HCT116 (cell line): ENCODE results near the gene SEMA6D. TPM values are rescaled to one million over a fixed set of nuclear protein-coding genes. Genes with fewer than 3 reads are reported as not detected.

ENCODE experiments used
- ATAC-seq: fragments of 200-7000 bp; cut with Tn5 transposase; 2 replicates; pipeline ENCODE4 v1.9.1; 2020; ENCODE audit warnings: mild to moderate bottlenecking, moderate library complexity
- BruUV-seq: library from RNA; stranded (reverse); fragments of 400-500 nt; replicated peaks from 2 replicates; lab custom pipeline; 2021; lab: Mats Ljungman, UMichigan
- CTCF ChIA-PET: fragments of 300-600 bp; sonication (Branson Sonifier 250); formaldehyde crosslinking; loops from one replicate; lab custom pipeline; 2021; ENCODE audit warnings: antibody characterized with exemption; lab: Charles Lee
- POLR2A ChIA-PET: fragments of 300-600, 350-600 bp; sonication (Branson Sonifier 250); formaldehyde crosslinking; loops from one replicate; lab custom pipeline; 2021; ENCODE audit warnings: antibody characterized with exemption; lab: Charles Lee
- RAD21 ChIA-PET, 2 experiments: fragments of 300-600 bp; sonication (Branson Sonifier 250); formaldehyde crosslinking; loops; one replicate each; lab custom pipeline; 2023; ENCODE audit warnings: low total read pairs in 2 of 2; ENCODE audit not compliant: uncharacterized antibody in 2 of 2, unreplicated experiment in 2 of 2, low non-redundant PET in 1 of 2; lab: Charles Lee
- DNase-seq: peaks from one replicate; pipeline ENCODE4 v3.0.0-alpha.2; 2010; ENCODE audit warnings: low read depth, low spot score
- H2AFZ ChIP-seq: fragments of 200-600 bp; shearing (Covaris generic), sonication (generic); 2 replicates; pipeline ENCODE4 v1.6.1; 2017; ENCODE audit warnings: low read depth, mixed run types, mixed read lengths, antibody characterized with exemption, low read length; ENCODE audit not compliant: poor library complexity, severe bottlenecking
- H3K27ac ChIP-seq: 2 replicates; pipeline ENCODE4 v1.5.1; 2012; ENCODE audit warnings: low read depth, low read length
- H3K27me3 ChIP-seq: fragments of 200-600 bp; sonication (generic); 2 replicates; pipeline ENCODE4 v1.6.1; 2016; ENCODE audit warnings: mixed run types, low read length, mixed read lengths; ENCODE audit not compliant: insufficient read depth
- H3K36me3 ChIP-seq, 2 experiments: fragments of 200-500 bp in 1 of 2; fragments of 200-600 bp in 1 of 2; sonication (Bioruptor generic) in 1 of 2; sonication (generic) in 1 of 2; 2 replicates each; pipeline versions ENCODE4 v1.5.1 to v1.6.1; 2014 to 2016; ENCODE audit warnings: low read length in 2 of 2, inconsistent platforms in 1 of 2, mixed read lengths in 1 of 2, mixed run types in 1 of 2; ENCODE audit not compliant: insufficient read depth in 2 of 2, control insufficient read depth in 1 of 2
- H3K4me1 ChIP-seq, 2 experiments: fragments of 200-600 bp in 1 of 2; sonication (generic) in 1 of 2; 2 replicates each; pipeline versions ENCODE4 v1.5.1 to v1.6.1; 2012 to 2017; ENCODE audit warnings: low read length in 2 of 2, inconsistent platforms in 1 of 2, mild to moderate bottlenecking in 1 of 2, mixed read lengths in 1 of 2, mixed run types in 1 of 2, moderate library complexity in 1 of 2; ENCODE audit not compliant: insufficient read depth in 2 of 2, control insufficient read depth in 1 of 2
- H3K4me2 ChIP-seq: fragments of 200-600 bp; sonication (generic); 2 replicates; pipeline ENCODE4 v1.6.1; 2017; ENCODE audit warnings: mixed run types, low read length, mixed read lengths
- H3K4me3 ChIP-seq, 2 experiments: fragments of 200-600 bp in 1 of 2; sonication (generic) in 1 of 2; replicated peaks in 1 of 2; 2 replicates each; pipeline ENCODE4 v1.5.1; 2011 to 2016; ENCODE audit warnings: low read length in 2 of 2, control low read depth in 1 of 2, low read depth in 1 of 2, mild to moderate bottlenecking in 1 of 2, mixed read lengths in 1 of 2, mixed run types in 1 of 2
- H3K79me2 ChIP-seq: fragments of 200-600 bp; sonication (generic); 2 replicates; pipeline ENCODE4 v1.6.1; 2017; ENCODE audit warnings: mild to moderate bottlenecking, mixed run types, low read length, moderate library complexity, mixed read lengths; ENCODE audit not compliant: insufficient read depth
- H3K9ac ChIP-seq: fragments of 200-600 bp; sonication (generic); 2 replicates; pipeline ENCODE4 v1.6.1; 2016; ENCODE audit warnings: low read length, mixed read lengths
- H3K9me2 ChIP-seq: fragments of 200-600 bp; sonication (generic), shearing (Covaris generic); 2 replicates; pipeline ENCODE4 v1.6.1; 2017; ENCODE audit warnings: mixed run types, mild to moderate bottlenecking, moderate library complexity; ENCODE audit not compliant: insufficient read depth
- H3K9me3 ChIP-seq, 2 experiments: fragments of 200-500 bp in 1 of 2; fragments of 200-600 bp in 1 of 2; sonication (Bioruptor generic) in 1 of 2; sonication (generic) in 1 of 2; 2 replicates each; pipeline ENCODE4 v1.6.1; 2014 to 2017; ENCODE audit warnings: low read length in 2 of 2, mixed read lengths in 2 of 2, inconsistent platforms in 1 of 2, low read depth in 1 of 2, mild to moderate bottlenecking in 1 of 2, mixed run types in 1 of 2, moderate library complexity in 1 of 2; ENCODE audit not compliant: control insufficient read depth in 1 of 2, insufficient read depth in 1 of 2
- H4K20me1 ChIP-seq: fragments of 200-600 bp; sonication (generic), shearing (Covaris generic); 2 replicates; pipeline ENCODE4 v1.6.1; 2017; ENCODE audit warnings: mixed run types, mild to moderate bottlenecking, moderate library complexity; ENCODE audit not compliant: insufficient read depth
- CBX3 ChIP-seq: IDR thresholded peaks from 2 replicates; pipeline ENCODE4 v1.6.1; 2012; ENCODE audit warnings: low read depth
- CEBPB ChIP-seq: IDR thresholded peaks from 2 replicates; pipeline ENCODE4 v1.6.1; 2012; ENCODE audit warnings: low read depth
- EGR1 ChIP-seq: IDR thresholded peaks from 2 replicates; pipeline ENCODE4 v1.6.1; 2012; ENCODE audit warnings: low read depth
- ELF1 ChIP-seq: IDR thresholded peaks from 2 replicates; pipeline ENCODE4 v1.6.1; 2012; ENCODE audit warnings: low read depth, borderline replicate concordance
- EZH2 ChIP-seq: fragments of 200-600 bp; sonication (generic); IDR thresholded peaks from 2 replicates; pipeline ENCODE4 v1.6.1; 2017; ENCODE audit warnings: antibody characterized with exemption, mixed run types
- EZH2phosphoT487 ChIP-seq: fragments of 200-600 bp; IDR thresholded peaks from 2 replicates; pipeline ENCODE4 v1.6.1; 2018; ENCODE audit warnings: antibody characterized with exemption, borderline replicate concordance
- FOSL1 ChIP-seq: IDR thresholded peaks from 2 replicates; pipeline ENCODE4 v1.6.1; 2012; ENCODE audit warnings: low read depth
- POLR2A ChIP-seq: IDR thresholded peaks from 2 replicates; pipeline ENCODE4 v1.7.0; 2011; ENCODE audit warnings: borderline replicate concordance; ENCODE audit not compliant: insufficient read depth, insufficient read length; ENCODE audit errors: extremely low read depth
- POLR2AphosphoS5 ChIP-seq: IDR thresholded peaks from 2 replicates; pipeline ENCODE4 v1.6.1; 2011; ENCODE audit warnings: mild to moderate bottlenecking, low read depth, low read length, moderate library complexity
- RAD21 ChIP-seq: IDR thresholded peaks from 2 replicates; pipeline ENCODE4 v1.6.1; 2012; ENCODE audit warnings: low read depth, mild to moderate bottlenecking
- SP1 ChIP-seq: IDR thresholded peaks from 2 replicates; pipeline ENCODE4 v1.6.1; 2012; ENCODE audit warnings: low read depth
- SRF ChIP-seq: IDR thresholded peaks from 2 replicates; pipeline ENCODE4 v1.6.1; 2012; ENCODE audit warnings: low read depth
- YY1 ChIP-seq: IDR thresholded peaks from 2 replicates; pipeline ENCODE4 v1.6.1; 2011; ENCODE audit warnings: low read length, low read depth, moderate library complexity, mild to moderate bottlenecking; ENCODE audit not compliant: insufficient replicate concordance; ENCODE audit errors: extremely low read depth
- ZFX ChIP-seq: fragments of 450-650 bp; IDR thresholded peaks from 2 replicates; pipeline ENCODE4 v1.6.1; 2017
- ZNF274 ChIP-seq: fragments of 200-500 bp; sonication (Bioruptor generic); IDR thresholded peaks from 2 replicates; pipeline ENCODE4 v1.6.1; 2014; ENCODE audit warnings: mild to moderate bottlenecking, low read depth, low read length, inconsistent platforms
- intact Hi-C: fragments of 100-400 bp; cut with micrococcal nuclease; formaldehyde crosslinking; loops from 2 replicates; pipeline ENCODE4 v1.10.0; 2022
- total RNA-seq: library from RNA; stranded (reverse); gene quantifications from one replicate; pipeline ENCODE4 v1.2.1, GENCODE V29; 2021; ENCODE audit not compliant: unreplicated experiment
- TF ChIP-seq, protein P1 (sequence below), 3 experiments: fragments of 200-600 bp in 1 of 3; sonication (generic) in 1 of 3; IDR thresholded peaks in 2 of 3; conservative IDR thresholded peaks in 1 of 3; 2 replicates each; pipeline ENCODE4 v1.5.1; 2012 to 2017; ENCODE audit warnings: low read depth in 2 of 3, low read length in 2 of 3, antibody characterized with exemption in 1 of 3, borderline replicate concordance in 1 of 3, control low read depth in 1 of 3, mild to moderate bottlenecking in 1 of 3, mixed read lengths in 1 of 3, mixed run types in 1 of 3, moderate library complexity in 1 of 3; ENCODE audit not compliant: insufficient read depth in 1 of 3
- TF ChIP-seq, protein P2 (sequence below): IDR thresholded peaks from 2 replicates; pipeline ENCODE4 v1.6.1; 2011; ENCODE audit warnings: mild to moderate bottlenecking, low read length, moderate library complexity; ENCODE audit not compliant: insufficient replicate concordance; ENCODE audit errors: extremely low read depth
- TF ChIP-seq, protein P3 (sequence below): IDR thresholded peaks from 2 replicates; pipeline ENCODE4 v1.6.1; 2012

The SEMA6D gene
- total RNA-seq, 1 experiment from 2014 or later: 0.02 TPM

DNA sequence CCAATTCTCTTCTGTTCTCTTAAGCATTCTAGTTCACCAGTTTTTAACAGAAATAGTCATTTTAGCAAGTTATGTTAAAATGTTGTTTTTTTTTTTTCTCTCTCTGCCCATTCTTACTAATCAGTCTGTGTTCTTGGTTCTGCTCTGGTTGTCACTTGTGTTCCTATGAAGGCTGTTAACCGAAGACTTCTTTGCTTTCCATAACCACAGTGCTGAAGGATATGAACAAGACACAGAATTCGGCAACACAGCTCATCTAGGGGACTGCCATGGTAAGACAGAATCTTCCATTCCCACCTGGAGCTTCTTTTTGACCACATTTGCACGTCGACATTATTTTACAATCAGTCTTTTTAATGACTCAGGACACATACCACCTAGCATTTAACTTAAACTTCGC, 49.1 kb downstream of the SEMA6D start:
- BruUV-seq: no TSS peak
- no peak for TF ChIP-seq YY1
- Histone ChIP-seq H2AFZ (no peak overlapping the region), H3K27me3 (no peaks in the 10 kb centered on the region), H3K9me3 (peaks cover 9 to 47% of the 10 kb centered on the region in 2 experiments; a peak in 2 of 4 replicates), H3K9ac (no peak overlapping the region), H3K79me2 (no peaks in the 10 kb centered on the region), H3K4me1 (no peaks in the 10 kb centered on the region), H3K9me2 (no peaks in the 10 kb centered on the region), H3K4me3 (no peak overlapping the region), H4K20me1 (no peaks in the 10 kb centered on the region), H3K36me3 (no peaks in the 10 kb centered on the region; a peak in 1 of 4 replicates), H3K27ac (no peak overlapping the region), H3K4me2 (no peak overlapping the region)
- intact Hi-C loops: no loop called here
- no peak for DNase-seq
- CTCF ChIA-PET: no interaction called here
- POLR2A ChIA-PET: no interaction called here
- RAD21 ChIA-PET: no interaction called here
- no peak for ATAC-seq

- RAD21 ChIA-PET: no interaction called here
- Histone ChIP-seq H3K27me3 (no peaks in the 10 kb centered on the region), H3K27ac (no peak overlapping the region), H4K20me1 (no peaks in the 10 kb centered on the region), H3K36me3 (no peaks in the 10 kb centered on the region; a peak in 1 of 4 replicates), H3K9me3 (peaks cover 6 to 47% of the 10 kb centered on the region in 2 experiments; a peak in 2 of 4 replicates), H3K4me1 (no peaks in the 10 kb centered on the region), H3K9me2 (no peaks in the 10 kb centered on the region), H3K4me3 (no peak overlapping the region), H3K9ac (no peak overlapping the region), H3K79me2 (no peaks in the 10 kb centered on the region), H2AFZ (no peak overlapping the region), H3K4me2 (no peak overlapping the region)
- CTCF ChIA-PET: no interaction called here
- intact Hi-C loops: no loop called here
- no peak for ATAC-seq
- TF ChIP-seq POLR2A (no peak), EZH2 (no peak), ZNF274 (no peak), EGR1 (no peak), CEBPB (no peak), ELF1 (no peak), FOSL1 (no peak), SP1 (no peak), POLR2AphosphoS5 (no peak), YY1 (no peak), ZFX (no peak), RAD21 (no peak), SRF (no peak), CBX3 (no peak), EZH2phosphoT487 (no peak)
- TF ChIP-seq, protein P1, sequence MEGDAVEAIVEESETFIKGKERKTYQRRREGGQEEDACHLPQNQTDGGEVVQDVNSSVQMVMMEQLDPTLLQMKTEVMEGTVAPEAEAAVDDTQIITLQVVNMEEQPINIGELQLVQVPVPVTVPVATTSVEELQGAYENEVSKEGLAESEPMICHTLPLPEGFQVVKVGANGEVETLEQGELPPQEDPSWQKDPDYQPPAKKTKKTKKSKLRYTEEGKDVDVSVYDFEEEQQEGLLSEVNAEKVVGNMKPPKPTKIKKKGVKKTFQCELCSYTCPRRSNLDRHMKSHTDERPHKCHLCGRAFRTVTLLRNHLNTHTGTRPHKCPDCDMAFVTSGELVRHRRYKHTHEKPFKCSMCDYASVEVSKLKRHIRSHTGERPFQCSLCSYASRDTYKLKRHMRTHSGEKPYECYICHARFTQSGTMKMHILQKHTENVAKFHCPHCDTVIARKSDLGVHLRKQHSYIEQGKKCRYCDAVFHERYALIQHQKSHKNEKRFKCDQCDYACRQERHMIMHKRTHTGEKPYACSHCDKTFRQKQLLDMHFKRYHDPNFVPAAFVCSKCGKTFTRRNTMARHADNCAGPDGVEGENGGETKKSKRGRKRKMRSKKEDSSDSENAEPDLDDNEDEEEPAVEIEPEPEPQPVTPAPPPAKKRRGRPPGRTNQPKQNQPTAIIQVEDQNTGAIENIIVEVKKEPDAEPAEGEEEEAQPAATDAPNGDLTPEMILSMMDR (IDR thresholded peaks at IDR 0.05 in 2 of 3, conservative IDR thresholded peaks at IDR 0.05 in 1 of 3; ENCODE audit: borderline replicate concordance in 1 of 3, insufficient read depth in 1 of 3, low read depth in 2 of 3, low read length in 2 of 3): no peak
- TF ChIP-seq, protein P2, sequence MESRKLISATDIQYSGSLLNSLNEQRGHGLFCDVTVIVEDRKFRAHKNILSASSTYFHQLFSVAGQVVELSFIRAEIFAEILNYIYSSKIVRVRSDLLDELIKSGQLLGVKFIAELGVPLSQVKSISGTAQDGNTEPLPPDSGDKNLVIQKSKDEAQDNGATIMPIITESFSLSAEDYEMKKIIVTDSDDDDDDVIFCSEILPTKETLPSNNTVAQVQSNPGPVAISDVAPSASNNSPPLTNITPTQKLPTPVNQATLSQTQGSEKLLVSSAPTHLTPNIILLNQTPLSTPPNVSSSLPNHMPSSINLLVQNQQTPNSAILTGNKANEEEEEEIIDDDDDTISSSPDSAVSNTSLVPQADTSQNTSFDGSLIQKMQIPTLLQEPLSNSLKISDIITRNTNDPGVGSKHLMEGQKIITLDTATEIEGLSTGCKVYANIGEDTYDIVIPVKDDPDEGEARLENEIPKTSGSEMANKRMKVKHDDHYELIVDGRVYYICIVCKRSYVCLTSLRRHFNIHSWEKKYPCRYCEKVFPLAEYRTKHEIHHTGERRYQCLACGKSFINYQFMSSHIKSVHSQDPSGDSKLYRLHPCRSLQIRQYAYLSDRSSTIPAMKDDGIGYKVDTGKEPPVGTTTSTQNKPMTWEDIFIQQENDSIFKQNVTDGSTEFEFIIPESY: no peak
- TF ChIP-seq, protein P3, sequence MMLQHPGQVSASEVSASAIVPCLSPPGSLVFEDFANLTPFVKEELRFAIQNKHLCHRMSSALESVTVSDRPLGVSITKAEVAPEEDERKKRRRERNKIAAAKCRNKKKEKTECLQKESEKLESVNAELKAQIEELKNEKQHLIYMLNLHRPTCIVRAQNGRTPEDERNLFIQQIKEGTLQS: no peak
- POLR2A ChIA-PET: no interaction called here
- no TSS peak for BruUV-seq
- DNase-seq: no peak
These were observed 49.7 kb downstream of the SEMA6D start for GRCh38 chr15:47767035-47767434.
